K562 (cell line): ENCODE results near the gene EIF5A2. TPM values are rescaled to one million over a fixed set of nuclear protein-coding genes. Genes with fewer than 3 reads are reported as not detected.

Experiments used
- ATAC-seq: fragments of 200-7000 bp; cut with Tn5 transposase; 3 replicates; pipeline ENCODE4 v1.9.1; 2020; ENCODE audit warnings: moderate library complexity
- BruUV-seq: library from RNA; stranded (reverse); fragments of 400-500 nt; replicated peaks from 2 replicates; lab custom pipeline; 2021; lab: Mats Ljungman, UMichigan
- CTCF ChIA-PET: fragments of 300-600 bp; formaldehyde crosslinking; extraction: SDS; loops from one replicate; lab custom pipeline; 2021; ENCODE audit warnings: low intra/inter-chr PET ratio; lab: Yijun Ruan, JAX
- POLR2A ChIA-PET: fragments of 300-600, 350-650 bp; sonication (Branson Sonifier 250); formaldehyde crosslinking; extraction: SDS; loops from one replicate; lab custom pipeline; 2021; ENCODE audit warnings: antibody characterized with exemption, inconsistent platforms; lab: Yijun Ruan, JAX
- DNase-seq, 4 experiments: peaks; one replicate each; pipeline versions ENCODE4 v3.0.0 to v3.0.0-alpha.2; 2011 to 2018; ENCODE audit warnings: low spot score in 3 of 4, mixed read lengths in 3 of 4; ENCODE audit errors: extremely low read depth in 1 of 4
- FAIRE-seq: peaks from 2 replicates; lab custom pipeline; 2011; peaks lifted over from hg19 to GRCh38; lab: Jason Lieb, UNC
- H2AFZ ChIP-seq: 2 replicates; pipeline ENCODE4 v1.6.0; 2011; ENCODE audit warnings: low read depth, low read length, control low read depth, inconsistent platforms
- H3K27ac ChIP-seq: fragments of 200-600 bp; 3 replicates; pipeline ENCODE4 v1.8.0; 2011; ENCODE audit warnings: low read depth, mild to moderate bottlenecking, control low read depth, inconsistent platforms, low read length, moderate library complexity, mixed read lengths; ENCODE audit errors: extremely low read depth
- H3K27me3 ChIP-seq, 2 experiments: fragments of 300-600 bp in 1 of 2; 2 replicates in 1 of 2; 3 replicates in 1 of 2; pipeline versions ENCODE4 v1.6.0 to v1.8.0; 2011; ENCODE audit warnings: inconsistent platforms in 2 of 2, low read length in 2 of 2, mild to moderate bottlenecking in 1 of 2, mixed read lengths in 1 of 2, moderate library complexity in 1 of 2; ENCODE audit not compliant: control insufficient read depth in 2 of 2, insufficient read depth in 2 of 2
- H3K36me3 ChIP-seq: fragments of 300-600 bp; 3 replicates; pipeline ENCODE4 v1.8.0; 2011; ENCODE audit warnings: mild to moderate bottlenecking, low read length, inconsistent platforms; ENCODE audit not compliant: control insufficient read depth, insufficient read depth
- H3K4me1 ChIP-seq, 2 experiments: fragments of 200-600 bp in 1 of 2; replicated peaks in 1 of 2; 2 replicates in 1 of 2; 3 replicates in 1 of 2; pipeline versions ENCODE4 v1.5.1 to v1.8.0; 2011; ENCODE audit warnings: inconsistent platforms in 2 of 2, low read length in 2 of 2, mild to moderate bottlenecking in 1 of 2, mixed read lengths in 1 of 2, moderate library complexity in 1 of 2; ENCODE audit not compliant: control insufficient read depth in 2 of 2, insufficient read depth in 2 of 2
- H3K4me2 ChIP-seq: 2 replicates; pipeline ENCODE4 v1.6.1; 2011; ENCODE audit warnings: low read length, control low read depth, inconsistent platforms, mixed read lengths; ENCODE audit not compliant: insufficient read depth
- H3K4me3 ChIP-seq: fragments of 200-600 bp; sonication (generic), shearing (Covaris generic); 2 replicates; pipeline ENCODE4 v1.5.1; 2016; ENCODE audit warnings: control low read depth, inconsistent platforms
- H3K79me2 ChIP-seq: fragments of 200-600 bp; 3 replicates; pipeline ENCODE4 v1.8.0; 2011; ENCODE audit warnings: low read length, inconsistent platforms; ENCODE audit not compliant: control insufficient read depth, insufficient read depth
- H3K9ac ChIP-seq, 2 experiments: 2 replicates each; pipeline versions ENCODE4 v1.6.0 to v1.6.1; 2011; ENCODE audit warnings: low read depth in 2 of 2, low read length in 2 of 2, control low read depth in 1 of 2, inconsistent platforms in 1 of 2, mild to moderate bottlenecking in 1 of 2, mixed read lengths in 1 of 2; ENCODE audit not compliant: insufficient read depth in 1 of 2
- H3K9me1 ChIP-seq: one replicate; pipeline ENCODE4 v1.6.0; 2011; ENCODE audit warnings: inconsistent platforms, mild to moderate bottlenecking, low read length, moderate library complexity; ENCODE audit not compliant: control insufficient read depth, insufficient read depth
- H3K9me3 ChIP-seq: replicated peaks from 2 replicates; pipeline ENCODE4 v1.5.1; 2011; ENCODE audit warnings: low read depth, low read length, inconsistent platforms; ENCODE audit not compliant: control insufficient read depth, insufficient read depth
- H4K20me1 ChIP-seq: replicated peaks from 2 replicates; pipeline ENCODE4 v1.6.1; 2011; ENCODE audit warnings: low read length, inconsistent platforms, mixed read lengths; ENCODE audit not compliant: control insufficient read depth, insufficient read depth
- CBX3 ChIP-seq, 2 experiments: IDR thresholded peaks; 1 replicate in 1 of 2; 2 replicates in 1 of 2; pipeline ENCODE4 v1.6.1; 2012; ENCODE audit warnings: inconsistent platforms in 2 of 2, low read length in 2 of 2, borderline replicate concordance in 1 of 2, control low read depth in 1 of 2
- CHD2 ChIP-seq: IDR thresholded peaks from 2 replicates; pipeline ENCODE4 v1.6.1; 2011; ENCODE audit warnings: low read depth, low read length
- ESRRB ChIP-seq: fragments of 250-450 bp; sonication (Bioruptor Pico); IDR thresholded peaks from 2 replicates; pipeline ENCODE4 v1.5.0; 2020; ENCODE audit warnings: mild to moderate bottlenecking, moderate library complexity, borderline replicate concordance
- GTF3C2 ChIP-seq: IDR thresholded peaks from 3 replicates; pipeline ENCODE4 v1.6.1; 2011; ENCODE audit warnings: borderline replicate concordance, mild to moderate bottlenecking, moderate library complexity; ENCODE audit not compliant: insufficient read length; ENCODE audit errors: extremely low read depth
- KDM5B ChIP-seq: fragments of 200-600 bp; sonication (generic); IDR thresholded peaks from 2 replicates; pipeline ENCODE4 v1.6.1; 2012; ENCODE audit warnings: low read depth, mild to moderate bottlenecking, moderate library complexity, low read length, control low read depth, inconsistent platforms; ENCODE audit not compliant: insufficient replicate concordance
- MEF2D ChIP-seq: conservative IDR thresholded peaks from 2 replicates; pipeline ENCODE4 v1.6.1; 2016; ENCODE audit warnings: low read depth, missing genetic modification characterization, missing compliant biosample characterization
- PPARD ChIP-seq: fragments of 250-450 bp; sonication (Bioruptor Pico); IDR thresholded peaks from 2 replicates; pipeline ENCODE4 v1.8.0; 2022; ENCODE audit warnings: inconsistent platforms, mild to moderate bottlenecking, moderate library complexity
- PRDM10 ChIP-seq: fragments of 450-650 bp; IDR thresholded peaks from 2 replicates; pipeline ENCODE4 v1.6.1; 2018; ENCODE audit not compliant: partially characterized antibody
- SMAD3 ChIP-seq: fragments of 450-650 bp; formaldehyde crosslinking; conservative IDR thresholded peaks from 2 replicates; pipeline ENCODE4 v1.4.0; 2020; ENCODE audit warnings: mild to moderate bottlenecking
- UBTF ChIP-seq, 2 experiments: IDR thresholded peaks; 2 replicates each; pipeline ENCODE4 v1.6.1; 2012; ENCODE audit warnings: improper control_type of control experiment in 2 of 2, low read depth in 2 of 2, low read length in 2 of 2, borderline replicate concordance in 1 of 2
- ZEB2 ChIP-seq: fragments of 450-650 bp; IDR thresholded peaks from 2 replicates; pipeline ENCODE4 v1.6.1; 2016
- ZNF79 ChIP-seq: fragments of 250-450 bp; sonication (Bioruptor Pico); IDR thresholded peaks from 2 replicates; pipeline ENCODE4 v1.4.0; 2020; ENCODE audit warnings: low read depth, mild to moderate bottlenecking, moderate library complexity
- ZSCAN32 ChIP-seq: fragments of 450-650 bp; formaldehyde crosslinking; IDR thresholded peaks from 2 replicates; pipeline ENCODE4 v1.4.0; 2020; ENCODE audit warnings: mild to moderate bottlenecking, moderate library complexity
- WGBS: fragments of 100-300 bp; shearing (Covaris generic); methylation state at CpG from one replicate; pipeline ENCODE4 v1.1.6; 2016; ENCODE audit warnings: low coverage, mixed read lengths; ENCODE audit not compliant: insufficient coverage; ENCODE audit errors: missing lambda C conversion rate; 5-methylcytosine and 5-hydroxymethylcytosine counted together
- in situ Hi-C: fragments of 300-500 bp; cut with MboI; formaldehyde crosslinking; loops from 4 replicates; pipeline ENCODE4 v1.15.0; 2018; ENCODE audit warnings: inconsistent platforms, mixed read lengths
- intact Hi-C: fragments of 100-400 bp; cut with micrococcal nuclease; formaldehyde crosslinking; loops from 2 replicates; pipeline ENCODE4 v1.14.2; 2022
- polyA plus RNA-seq, 8 experiments: library from polyadenylated mRNA; depleted of rRNA in 4 of 8; stranded (reverse) in 5 of 8; unstranded in 3 of 8; fragments of >200 nt; fragmentation: Nextera tagmentation in 2 of 8; fragmentation: Illumina TruSeq in 1 of 8; extraction: Ambion mirVana in 2 of 8; extraction: Trizol in 1 of 8; gene quantifications; 2 replicates each; pipeline versions ENCODE4 v1.2.1 to v1.2.3, GENCODE V29; 2011 to 2014; ENCODE audit warnings: inconsistent platforms in 1 of 8, missing spikeins in 1 of 8
- total RNA-seq, 7 experiments: library from RNA; depleted of rRNA in 6 of 7; stranded (reverse); fragments of >200 nt in 6 of 7; fragmentation: Illumina TruSeq in 2 of 7; extraction: Trizol in 2 of 7; gene quantifications; 2 replicates each; pipeline versions ENCODE4 v1.2.1 to v1.2.3, GENCODE V29; 2011 to 2021; ENCODE audit warnings: low replicate concordance in 1 of 7

The EIF5A2 gene
- total and polyA plus RNA-seq, 9 of the 15 experiments (the other 6 are each of a cell fraction or from before 2014, with no cell fraction given): 3.9 to 18.3 (median 15.9) TPM

- Histone ChIP-seq H3K27me3 (no peaks in the 10 kb centered on the region), H3K9ac (no peak overlapping the region), H4K20me1 (no peaks in the 10 kb centered on the region), H3K9me1 (no peaks in the 10 kb centered on the region), H3K4me3 (no peak overlapping the region), H3K27ac (no peak overlapping the region), H3K4me2 (no peak overlapping the region), H3K36me3 (no peaks in the 10 kb centered on the region), H3K4me1 (peaks cover 0 to 6% of the 10 kb centered on the region in 2 experiments; a peak in 2 of 5 replicates), H2AFZ (no peak overlapping the region), H3K79me2 (no peaks in the 10 kb centered on the region), H3K9me3 (peaks cover 2% of the 10 kb centered on the region; the same call in 1 of the 2 replicates)
- FAIRE-seq: peak; percentile 55
- CTCF ChIA-PET: no interaction called here
- intact Hi-C loops (no loop called here), in situ Hi-C loops (no loop called here)
- BruUV-seq: no TSS peak
- POLR2A ChIA-PET: no interaction called here
- DNase-seq: no peak
- ATAC-seq: no peak
- 0% methylated on average over 1 of the region's 1 CpG for WGBS
- no peak for TF ChIP-seq CBX3 (IDR thresholded peaks at IDR 0.05; ENCODE audit: borderline replicate concordance in 1 of 2, low read length in 2 of 2)
- no peak for TF ChIP-seq CHD2
- TF ChIP-seq UBTF (IDR thresholded peaks at IDR 0.05; ENCODE audit: borderline replicate concordance in 1 of 2, low read depth in 2 of 2, low read length in 2 of 2): no peak
- no peak for TF ChIP-seq GTF3C2
- TF ChIP-seq PRDM10: no peak
- TF ChIP-seq SMAD3 (CRISPR knock-in tag): no peak
- no peak for TF ChIP-seq MEF2D (tag)
- no peak for TF ChIP-seq PPARD (CRISPR knock-in tag)
- TF ChIP-seq ESRRB (CRISPR knock-in tag): no peak
- TF ChIP-seq ZSCAN32 (CRISPR knock-in tag): no peak
- no peak for TF ChIP-seq KDM5B
- TF ChIP-seq ZEB2: no peak
- TF ChIP-seq ZNF79 (CRISPR knock-in tag): no peak
Measured at GRCh38 chr3:170914690-170915089, 6.3 kb upstream of the EIF5A2 start.
